WI38 (cell line): ENCODE results near the gene PSMG1.

ENCODE experiments used
- H3K4me3 ChIP-seq: 2 replicates; pipeline ENCODE4 v1.5.1; 2011; ENCODE audit warnings: low read depth, mild to moderate bottlenecking, control low read depth, low read length
- TF ChIP-seq, protein P1 (sequence below): IDR thresholded peaks from 2 replicates; pipeline ENCODE4 v1.5.1; 2012; ENCODE audit warnings: low read depth, mild to moderate bottlenecking, control low read depth, low read length

Gene PSMG1

DNA sequence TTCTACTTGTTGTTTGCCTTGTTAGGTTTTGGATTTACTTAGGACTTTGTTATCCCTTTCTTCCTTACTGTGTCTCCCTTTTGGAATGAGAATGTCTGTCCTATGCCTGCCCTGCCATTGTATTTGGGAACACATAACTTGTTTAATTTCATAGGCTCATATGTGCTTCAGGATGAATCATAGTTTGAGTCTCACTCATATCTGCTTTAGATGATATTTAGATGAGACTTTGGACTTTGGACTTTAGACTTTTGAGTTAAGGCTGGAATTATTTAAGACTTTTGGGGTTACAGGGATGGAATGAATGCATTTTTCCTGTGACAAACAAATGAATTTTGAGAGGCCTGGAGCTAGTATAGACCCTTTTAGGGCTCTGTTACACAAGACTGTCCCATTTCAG lies 33.4 kb downstream of the PSMG1 start:
- H3K4me3 ChIP-seq, result no peak overlapping the region
- TF ChIP-seq, protein P1, sequence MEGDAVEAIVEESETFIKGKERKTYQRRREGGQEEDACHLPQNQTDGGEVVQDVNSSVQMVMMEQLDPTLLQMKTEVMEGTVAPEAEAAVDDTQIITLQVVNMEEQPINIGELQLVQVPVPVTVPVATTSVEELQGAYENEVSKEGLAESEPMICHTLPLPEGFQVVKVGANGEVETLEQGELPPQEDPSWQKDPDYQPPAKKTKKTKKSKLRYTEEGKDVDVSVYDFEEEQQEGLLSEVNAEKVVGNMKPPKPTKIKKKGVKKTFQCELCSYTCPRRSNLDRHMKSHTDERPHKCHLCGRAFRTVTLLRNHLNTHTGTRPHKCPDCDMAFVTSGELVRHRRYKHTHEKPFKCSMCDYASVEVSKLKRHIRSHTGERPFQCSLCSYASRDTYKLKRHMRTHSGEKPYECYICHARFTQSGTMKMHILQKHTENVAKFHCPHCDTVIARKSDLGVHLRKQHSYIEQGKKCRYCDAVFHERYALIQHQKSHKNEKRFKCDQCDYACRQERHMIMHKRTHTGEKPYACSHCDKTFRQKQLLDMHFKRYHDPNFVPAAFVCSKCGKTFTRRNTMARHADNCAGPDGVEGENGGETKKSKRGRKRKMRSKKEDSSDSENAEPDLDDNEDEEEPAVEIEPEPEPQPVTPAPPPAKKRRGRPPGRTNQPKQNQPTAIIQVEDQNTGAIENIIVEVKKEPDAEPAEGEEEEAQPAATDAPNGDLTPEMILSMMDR, result no peak

DNA sequence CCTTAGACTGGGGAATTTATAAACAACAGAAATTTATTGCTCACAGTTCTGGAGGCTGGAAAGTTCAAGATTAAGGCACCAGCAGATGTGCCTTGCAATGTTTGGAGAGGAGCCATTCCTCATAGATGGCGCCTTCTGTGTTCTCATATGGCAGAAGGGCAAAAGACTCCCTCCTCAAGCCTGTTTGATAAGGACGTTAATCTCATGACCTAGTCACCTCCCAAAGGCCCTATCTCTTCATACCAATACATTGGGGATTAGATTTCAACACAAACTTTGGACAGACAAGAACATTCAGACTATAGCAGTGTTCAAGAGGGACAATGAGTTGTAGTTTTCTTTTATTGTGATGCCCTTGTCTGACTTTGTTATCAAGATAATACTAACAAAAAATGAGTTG lies 34.3 kb downstream of the PSMG1 start:
- TF ChIP-seq, protein P1, result no peak
- H3K4me3 ChIP-seq, result no peak overlapping the region

DNA sequence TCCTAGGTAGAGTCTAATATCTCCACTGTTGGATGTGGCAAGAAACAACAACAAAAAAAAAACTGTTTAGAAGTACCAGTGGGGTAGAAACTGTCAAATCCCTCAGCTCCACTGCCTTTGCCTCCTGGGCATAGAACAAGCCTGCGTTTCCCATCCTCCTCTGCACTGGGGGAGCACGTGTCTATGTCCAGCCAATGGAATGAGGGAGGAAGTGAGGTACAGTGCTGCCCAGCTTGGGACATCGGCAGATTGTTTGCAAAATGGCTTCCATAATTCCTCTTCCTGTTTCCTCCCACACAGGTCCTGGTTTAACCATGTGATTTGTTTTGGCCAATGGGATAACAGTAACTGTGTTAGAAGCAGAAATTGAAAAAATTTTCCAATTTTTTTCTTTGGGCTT lies 39.1 kb downstream of the PSMG1 start:
- TF ChIP-seq, protein P1, result no peak

DNA sequence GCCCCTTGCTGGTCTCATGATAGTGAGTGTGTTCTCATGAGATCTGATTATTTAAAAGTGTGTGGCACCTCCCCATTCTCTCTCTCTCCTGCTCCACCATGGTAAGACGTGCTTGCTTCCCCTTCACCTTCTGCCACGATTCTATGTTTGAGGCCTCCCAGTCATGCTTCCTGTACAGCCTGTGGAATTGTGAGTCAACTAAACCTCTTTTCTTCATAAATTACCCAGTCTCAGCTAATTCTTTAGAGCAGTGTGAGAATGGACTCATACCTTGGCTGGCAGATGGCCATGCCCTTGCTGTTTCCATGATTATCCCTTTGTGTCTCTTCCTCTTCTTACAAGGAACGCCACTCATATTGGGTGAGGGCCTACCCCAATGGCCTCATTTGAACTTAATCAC lies 40.3 kb downstream of the PSMG1 start:
- TF ChIP-seq, protein P1, result no peak
- no peak overlapping the region for H3K4me3 ChIP-seq

More for the DNA sequence above, 39.1 kb downstream of the PSMG1 start:
- no peak overlapping the region for H3K4me3 ChIP-seq

DNA sequence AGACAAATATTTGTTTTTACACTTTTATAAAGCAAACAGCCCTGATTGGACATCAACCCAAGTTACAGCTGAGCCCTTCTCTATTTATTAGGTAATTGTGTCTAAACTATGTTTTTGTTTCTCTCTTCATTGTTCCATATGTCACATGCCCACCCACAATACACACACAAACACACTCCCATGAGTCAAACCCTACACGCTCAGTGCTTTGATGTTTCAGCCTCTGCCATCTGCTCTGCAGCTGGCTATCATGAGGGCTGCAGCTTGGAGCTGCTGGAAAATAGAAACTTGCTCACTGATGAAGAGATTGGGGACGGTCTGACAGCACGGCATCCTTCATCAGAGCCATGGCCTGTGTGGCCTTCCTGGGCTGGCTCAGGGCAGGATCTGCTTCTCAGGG lies 41.7 kb downstream of the PSMG1 start:
- no peak overlapping the region for H3K4me3 ChIP-seq
- TF ChIP-seq, protein P1, result no peak

DNA sequence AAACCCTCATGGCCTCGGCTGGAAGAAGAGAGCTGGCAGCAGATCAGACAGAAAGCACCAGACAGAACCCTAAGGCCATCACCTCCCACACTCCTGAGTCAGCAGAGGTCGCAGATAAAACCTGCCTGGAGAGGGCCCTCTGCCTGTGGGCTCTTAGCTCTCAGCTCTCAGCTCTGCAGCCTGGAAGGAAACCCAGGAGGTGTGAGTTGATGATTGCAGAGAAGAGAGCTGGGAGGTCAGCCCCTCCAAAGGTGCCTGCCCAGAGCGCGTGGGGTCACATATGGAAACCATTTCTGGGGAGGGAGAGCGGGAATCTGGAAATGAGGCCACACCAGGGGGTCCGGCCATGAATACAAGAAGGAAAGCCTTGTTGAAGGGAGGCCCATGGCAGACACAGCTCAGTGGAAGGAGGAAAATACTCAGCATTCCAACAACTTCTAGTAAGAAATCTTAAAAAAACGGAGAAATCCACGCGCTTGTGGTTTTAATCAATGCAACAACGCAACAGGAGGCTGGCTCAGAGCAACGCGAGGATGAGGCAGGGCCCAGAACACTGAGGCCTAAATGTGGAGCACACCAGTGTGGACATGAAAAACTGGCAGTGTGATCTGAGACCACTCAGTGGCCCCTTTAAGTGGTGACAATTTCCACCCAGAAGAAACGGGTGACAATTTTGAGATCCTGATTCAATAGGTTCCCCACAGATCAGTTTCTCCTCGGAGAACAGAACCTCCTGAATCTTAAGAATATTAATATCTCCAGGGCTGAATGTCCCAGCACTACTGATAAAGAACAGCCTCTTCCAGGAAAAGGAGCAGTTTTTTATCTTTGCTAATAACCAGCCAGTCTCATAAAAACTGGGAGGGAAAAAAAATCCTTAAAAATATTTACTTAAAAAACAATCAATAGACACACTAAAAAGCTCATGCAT lies 45.7 kb downstream of the PSMG1 start:
- TF ChIP-seq, protein P1, result no peak

DNA sequence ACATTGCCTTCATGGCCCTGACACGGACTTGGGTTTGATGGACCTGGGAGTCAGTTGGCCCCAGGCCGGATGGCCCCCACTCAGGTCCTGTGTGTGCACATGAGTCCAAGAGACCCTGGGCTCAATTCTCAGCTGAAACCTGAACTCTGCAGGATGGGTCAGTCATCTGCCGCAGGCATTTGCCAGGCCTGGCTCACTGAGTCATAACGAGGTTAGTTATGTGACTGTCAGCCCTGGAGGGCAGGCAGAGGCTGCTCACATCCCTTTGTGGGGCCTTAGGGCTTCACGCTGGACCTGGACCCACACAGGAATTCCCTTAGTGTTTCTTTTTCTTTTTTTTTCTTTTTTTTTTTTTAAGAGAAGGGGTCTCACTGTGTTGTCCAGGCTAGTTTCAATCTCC lies 46.5 kb downstream of the PSMG1 start:
- H3K4me3 ChIP-seq, result no peak overlapping the region
- TF ChIP-seq, protein P1, result no peak

More for the DNA sequence above, 45.7 kb downstream of the PSMG1 start:
- H3K4me3 ChIP-seq, result no peak overlapping the region
